ENCODE results near the gene NELL1.

Gene NELL1

GRCh38 chr11:21403069-21403468, 733.7 kb downstream of the NELL1 start:
- H3K27ac ChIP-seq (replicated peaks) = no peak overlapping the region
- no peak for TF ChIP-seq CTCF (IDR thresholded peaks at IDR 0.05; ENCODE audit: insufficient read depth, low read length)
- no peak overlapping the region for H3K4me3 ChIP-seq (replicated peaks; ENCODE audit: insufficient read depth, low read length)
- no peaks in the 10 kb centered on the region for H3K27me3 ChIP-seq (ENCODE audit: insufficient read depth, poor library complexity, severe bottlenecking)
- no peak for DNase-seq (ENCODE audit: low read depth in 1 of 2, low spot score in 1 of 2)

- TF ChIP-seq SPI1 (IDR thresholded peaks at IDR 0.05; ENCODE audit: borderline replicate concordance, low read depth) (no peak), GABPA (IDR thresholded peaks at IDR 0.05; ENCODE audit: low read depth) (no peak), CTCF (IDR thresholded peaks at IDR 0.05; ENCODE audit: insufficient read depth, low read length) (no peak)
- H3K27me3 ChIP-seq (ENCODE audit: insufficient read depth, poor library complexity, severe bottlenecking) = no peaks in the 10 kb centered on the region
- no peak for DNase-seq (ENCODE audit: low read depth in 1 of 2, low spot score in 1 of 2)
Observed at GRCh38 chr11:21405422-21405821, 736.0 kb downstream of the NELL1 start.

GRCh38 chr11:21410513-21410912, 741.1 kb downstream of the NELL1 start:
- Histone ChIP-seq H3K4me3 (replicated peaks; ENCODE audit: insufficient read depth, low read length) (no peak overlapping the region), H3K27me3 (ENCODE audit: insufficient read depth, poor library complexity, severe bottlenecking) (no peaks in the 10 kb centered on the region), H3K27ac (replicated peaks) (no peak overlapping the region)
- TF ChIP-seq REST (IDR thresholded peaks at IDR 0.05; ENCODE audit: insufficient replicate concordance, low read depth) = no peak
- TF ChIP-seq GABPA (IDR thresholded peaks at IDR 0.05; ENCODE audit: low read depth) = no peak
- no peak for TF ChIP-seq SPI1 (IDR thresholded peaks at IDR 0.05; ENCODE audit: borderline replicate concordance, low read depth)
- TF ChIP-seq POLR2AphosphoS5 (IDR thresholded peaks at IDR 0.05; ENCODE audit: low read depth) = no peak
- no peak for TF ChIP-seq CTCF (IDR thresholded peaks at IDR 0.05; ENCODE audit: insufficient read depth, low read length)
- no peak for DNase-seq (ENCODE audit: low read depth in 1 of 2, low spot score in 1 of 2)

More at GRCh38 chr11:21405422-21405821, 736.0 kb downstream of the NELL1 start:
- no peak overlapping the region for H3K4me3 ChIP-seq (replicated peaks; ENCODE audit: insufficient read depth, low read length)
- H3K27ac ChIP-seq (replicated peaks) = no peak overlapping the region

- Histone ChIP-seq H3K27me3 (ENCODE audit: insufficient read depth, poor library complexity, severe bottlenecking) (no peaks in the 10 kb centered on the region), H3K27ac (replicated peaks) (no peak overlapping the region), H3K4me3 (replicated peaks; ENCODE audit: insufficient read depth, low read length) (no peak overlapping the region)
- DNase-seq (ENCODE audit: low read depth in 1 of 2, low spot score in 1 of 2) = peak in 1 of 2 experiments; percentile 9
- TF ChIP-seq SPI1 (IDR thresholded peaks at IDR 0.05; ENCODE audit: borderline replicate concordance, low read depth) (peak; percentile 42; the same call in 1 of the 2 replicates), CTCF (IDR thresholded peaks at IDR 0.05; ENCODE audit: insufficient read depth, low read length) (no peak), GABPA (IDR thresholded peaks at IDR 0.05; ENCODE audit: low read depth) (no peak), POLR2AphosphoS5 (IDR thresholded peaks at IDR 0.05; ENCODE audit: low read depth) (no peak), REST (IDR thresholded peaks at IDR 0.05; ENCODE audit: insufficient replicate concordance, low read depth) (no peak)
Observed at GRCh38 chr11:21411104-21411503, 741.7 kb downstream of the NELL1 start.
